Upper lobe of left lung (tissue), 6 donors: ENCODE results near the gene ELOVL4. TPM values are rescaled to one million over a fixed set of nuclear protein-coding genes. Genes with fewer than 3 reads are reported as not detected.

Experiments used
- ATAC-seq, 2 donors: fragments of 200-7000 bp; cut with Tn5 transposase; one replicate each; pipeline ENCODE4 v1.9.1; 2022; ENCODE audit warnings: mild to moderate bottlenecking in 2 of 2, moderate library complexity in 2 of 2; ENCODE audit not compliant: low FRiP score in 2 of 2
- DNase-seq, 2 donors: peaks; one replicate each; pipeline ENCODE4 v3.0.0-alpha.2; 2019 to 2020
- H3K27ac ChIP-seq, 4 donors: fragments of 200-600 bp; sonication (generic); one replicate each; pipeline ENCODE4 v1.5.1; 2016 to 2019
- H3K27me3 ChIP-seq, 4 donors: fragments of 200-600 bp; sonication (generic); one replicate each; pipeline ENCODE4 v1.5.1; 2017 to 2019
- H3K36me3 ChIP-seq, 4 donors: fragments of 200-600 bp; sonication (generic); one replicate each; pipeline ENCODE4 v1.5.1; 2016 to 2019
- H3K4me1 ChIP-seq, 4 donors: fragments of 200-600 bp; sonication (generic); one replicate each; pipeline ENCODE4 v1.5.1; 2018 to 2019
- H3K4me3 ChIP-seq, 4 donors: fragments of 200-600 bp; sonication (generic); one replicate each; pipeline ENCODE4 v1.5.1; 2017 to 2019; ENCODE audit warnings: mild to moderate bottlenecking in 2 of 4, moderate library complexity in 1 of 4
- H3K9me3 ChIP-seq, 4 donors: fragments of 200-600 bp; sonication (generic); one replicate each; pipeline ENCODE4 v1.5.1; 2018 to 2019
- EP300 ChIP-seq, 4 donors: sonication (generic); formaldehyde crosslinking; IDR thresholded peaks; one replicate each; pipeline ENCODE4 v1.5.1; 2017; ENCODE audit warnings: antibody characterized with exemption in 4 of 4, control low read depth in 2 of 4
- POLR2A ChIP-seq, 4 donors: fragments of 450-650 bp; IDR thresholded peaks; one replicate each; pipeline ENCODE4 v1.5.1; 2016 to 2017; ENCODE audit warnings: antibody characterized with exemption in 4 of 4, mild to moderate bottlenecking in 2 of 4
- POLR2AphosphoS5 ChIP-seq, 2 donors: sonication (generic); formaldehyde crosslinking; IDR thresholded peaks; one replicate each; pipeline ENCODE4 v1.5.1; 2017; ENCODE audit warnings: antibody characterized with exemption in 2 of 2
- WGBS, 2 donors: methylation state at CpG; one replicate each; pipeline ENCODE4 v1.1.5; 2017 to 2018; 5-methylcytosine and 5-hydroxymethylcytosine counted together
- total RNA-seq, 6 donors: library from RNA; depleted of rRNA in 4 of 6; stranded (reverse); fragments of >200 nt in 4 of 6; gene quantifications; one replicate each; pipeline versions ENCODE4 v1.1.0 to v1.2.1, GENCODE V29; 2016 to 2021
- TF ChIP-seq, protein P1 (sequence below), 6 experiments: fragments of 450-650 bp in 4 of 6; fragments of 200-600 bp in 2 of 6; sonication (generic) in 2 of 6; IDR thresholded peaks; one replicate each; pipeline ENCODE4 v1.5.1; 2016 to 2019; ENCODE audit warnings: antibody characterized with exemption in 6 of 6
- donor health status: DM: no; HTN: no; CAD: no; lungs with moderate emphysema.
- donor health status: DM: no; HTN: yes; CAD: no; lungs with severe emphysema.

ELOVL4 gene
- total RNA-seq, 6 donors from 2014 or later, result 0.17 to 0.49 (median 0.37) TPM; not detected in 3

DNA sequence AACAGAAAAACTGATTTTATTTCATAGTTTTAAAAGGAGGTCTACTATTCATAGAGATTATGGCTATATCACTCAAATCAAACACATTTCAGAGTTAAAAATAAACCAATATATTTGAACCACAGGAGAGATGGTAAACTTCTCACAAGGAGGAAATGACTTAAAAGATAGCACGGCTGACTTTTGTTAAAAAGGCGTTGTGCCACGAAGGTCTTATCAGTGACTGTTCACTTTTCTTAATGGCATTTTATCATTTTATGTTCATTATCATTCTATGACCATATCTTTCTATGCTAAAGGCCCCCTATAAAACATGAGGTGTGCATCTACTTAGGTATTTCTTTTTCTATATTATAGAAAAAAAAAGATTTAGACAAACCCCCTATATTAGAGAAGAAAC lies 19.6 kb downstream of the ELOVL4 start:
- ATAC-seq (no peak), DNase-seq (no peak)
- TF ChIP-seq EP300 (IDR thresholded peaks at IDR 0.05), result no peak
- no peak for TF ChIP-seq POLR2A (IDR thresholded peaks at IDR 0.05)
- TF ChIP-seq, protein P1, sequence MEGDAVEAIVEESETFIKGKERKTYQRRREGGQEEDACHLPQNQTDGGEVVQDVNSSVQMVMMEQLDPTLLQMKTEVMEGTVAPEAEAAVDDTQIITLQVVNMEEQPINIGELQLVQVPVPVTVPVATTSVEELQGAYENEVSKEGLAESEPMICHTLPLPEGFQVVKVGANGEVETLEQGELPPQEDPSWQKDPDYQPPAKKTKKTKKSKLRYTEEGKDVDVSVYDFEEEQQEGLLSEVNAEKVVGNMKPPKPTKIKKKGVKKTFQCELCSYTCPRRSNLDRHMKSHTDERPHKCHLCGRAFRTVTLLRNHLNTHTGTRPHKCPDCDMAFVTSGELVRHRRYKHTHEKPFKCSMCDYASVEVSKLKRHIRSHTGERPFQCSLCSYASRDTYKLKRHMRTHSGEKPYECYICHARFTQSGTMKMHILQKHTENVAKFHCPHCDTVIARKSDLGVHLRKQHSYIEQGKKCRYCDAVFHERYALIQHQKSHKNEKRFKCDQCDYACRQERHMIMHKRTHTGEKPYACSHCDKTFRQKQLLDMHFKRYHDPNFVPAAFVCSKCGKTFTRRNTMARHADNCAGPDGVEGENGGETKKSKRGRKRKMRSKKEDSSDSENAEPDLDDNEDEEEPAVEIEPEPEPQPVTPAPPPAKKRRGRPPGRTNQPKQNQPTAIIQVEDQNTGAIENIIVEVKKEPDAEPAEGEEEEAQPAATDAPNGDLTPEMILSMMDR (IDR thresholded peaks at IDR 0.05), result no peak
- TF ChIP-seq POLR2AphosphoS5 (IDR thresholded peaks at IDR 0.05), result no peak
- H3K9me3 ChIP-seq, result no peaks in the 10 kb centered on the region
- H3K27ac ChIP-seq, result no peak overlapping the region
- H3K4me1 ChIP-seq, result no peaks in the 10 kb centered on the region
- H3K36me3 ChIP-seq, result no peaks in the 10 kb centered on the region
- no peak overlapping the region for H3K4me3 ChIP-seq
- WGBS, 2 donors, result 27% methylated on average over 3 of the region's 3 CpGs
- H3K27me3 ChIP-seq, result no peaks in the 10 kb centered on the region

DNA sequence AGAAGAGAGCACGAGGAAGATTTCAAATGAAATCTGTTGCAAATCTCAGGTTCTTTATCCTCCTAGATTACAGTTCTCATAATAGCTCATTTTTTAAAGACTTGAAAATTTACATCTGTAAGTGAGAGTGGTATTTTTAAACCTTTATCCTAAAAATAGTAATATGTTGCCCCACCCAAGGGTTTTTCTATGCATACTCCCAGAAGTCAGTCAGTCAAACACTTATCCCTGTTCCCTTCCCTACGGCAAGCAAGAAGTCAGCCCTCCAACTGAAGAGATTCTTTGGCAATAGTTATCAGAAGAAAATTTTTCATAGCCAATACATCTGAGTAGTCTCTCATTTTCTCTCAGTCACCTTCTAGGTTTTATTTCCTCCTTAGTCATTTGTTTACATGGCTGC lies 24.1 kb downstream of the ELOVL4 start:
- H3K9me3 ChIP-seq, result no peaks in the 10 kb centered on the region
- ATAC-seq (no peak), DNase-seq (no peak)
- TF ChIP-seq POLR2AphosphoS5 (IDR thresholded peaks at IDR 0.05) (no peak), EP300 (IDR thresholded peaks at IDR 0.05) (no peak), POLR2A (IDR thresholded peaks at IDR 0.05) (no peak)
- TF ChIP-seq, protein P1 (IDR thresholded peaks at IDR 0.05), result no peak
- no peak overlapping the region for H3K27ac ChIP-seq
- no peaks in the 10 kb centered on the region for H3K36me3 ChIP-seq
- H3K4me1 ChIP-seq, result no peaks in the 10 kb centered on the region
- no peaks in the 10 kb centered on the region for H3K27me3 ChIP-seq
- no peak overlapping the region for H3K4me3 ChIP-seq
- 89 to 90% methylated on average over 2 of the region's 2 CpGs for WGBS, 2 donors

DNA sequence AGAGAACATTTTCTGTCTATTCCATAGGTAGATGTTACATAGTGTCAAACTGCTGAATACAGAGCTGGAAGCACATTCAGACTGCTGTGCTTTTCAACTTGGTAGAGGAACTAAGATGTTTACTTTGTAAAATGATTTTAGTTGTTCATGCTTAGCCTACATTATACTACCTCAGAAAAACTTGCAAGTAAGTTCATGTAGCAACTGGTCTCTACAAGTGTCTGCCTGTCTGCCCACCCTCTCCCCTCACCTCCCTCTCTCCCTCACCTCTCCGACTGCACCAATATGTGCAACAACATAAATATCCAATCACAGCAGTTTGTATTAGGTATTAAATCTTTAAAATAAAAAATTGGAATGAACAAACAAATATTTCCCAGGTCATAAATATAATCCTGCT lies 25.3 kb downstream of the ELOVL4 start:
- H3K27me3 ChIP-seq, result no peaks in the 10 kb centered on the region
- TF ChIP-seq EP300 (IDR thresholded peaks at IDR 0.05) (no peak), POLR2A (IDR thresholded peaks at IDR 0.05) (no peak)
- DNase-seq (no peak), ATAC-seq (no peak)
- H3K36me3 ChIP-seq, result no peaks in the 10 kb centered on the region
- H3K9me3 ChIP-seq, result no peaks in the 10 kb centered on the region
- H3K4me1 ChIP-seq, result no peaks in the 10 kb centered on the region
- no peak overlapping the region for H3K4me3 ChIP-seq
- 64 to 95% methylated on average over 1 of the region's 1 CpG for WGBS, 2 donors
- no peak overlapping the region for H3K27ac ChIP-seq

DNA sequence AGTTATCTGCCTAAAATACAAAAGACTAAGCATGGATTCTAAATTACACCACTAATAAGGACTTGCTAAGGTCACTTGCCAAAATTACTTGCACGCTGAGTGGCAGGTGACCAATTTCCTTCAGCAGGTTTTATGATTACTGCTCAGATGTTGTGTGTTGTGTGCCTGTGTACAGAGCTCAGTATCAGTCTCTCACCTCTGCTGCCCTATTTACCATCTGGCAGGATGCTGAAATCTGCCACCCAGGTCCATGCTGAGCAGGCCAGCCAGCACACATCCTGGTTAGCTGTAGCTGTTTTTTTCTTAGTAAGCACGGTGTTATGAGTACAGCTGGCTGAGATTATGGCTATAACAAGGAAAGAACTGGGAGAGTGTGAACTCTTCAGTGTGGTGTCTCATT lies 34.0 kb downstream of the ELOVL4 start:
- H3K4me3 ChIP-seq, result no peak overlapping the region
- TF ChIP-seq POLR2AphosphoS5 (IDR thresholded peaks at IDR 0.05) (no peak), POLR2A (IDR thresholded peaks at IDR 0.05) (no peak), EP300 (IDR thresholded peaks at IDR 0.05) (no peak)
- TF ChIP-seq, protein P1 (IDR thresholded peaks at IDR 0.05), result no peak
- ATAC-seq (no peak), DNase-seq (no peak)
- WGBS, 2 donors, result 57 to 72% methylated on average over 2 of the region's 2 CpGs
- H3K36me3 ChIP-seq, result no peaks in the 10 kb centered on the region
- H3K27ac ChIP-seq, result no peak overlapping the region
- no peaks in the 10 kb centered on the region for H3K27me3 ChIP-seq
- H3K9me3 ChIP-seq, result no peaks in the 10 kb centered on the region
- no peaks in the 10 kb centered on the region for H3K4me1 ChIP-seq

DNA sequence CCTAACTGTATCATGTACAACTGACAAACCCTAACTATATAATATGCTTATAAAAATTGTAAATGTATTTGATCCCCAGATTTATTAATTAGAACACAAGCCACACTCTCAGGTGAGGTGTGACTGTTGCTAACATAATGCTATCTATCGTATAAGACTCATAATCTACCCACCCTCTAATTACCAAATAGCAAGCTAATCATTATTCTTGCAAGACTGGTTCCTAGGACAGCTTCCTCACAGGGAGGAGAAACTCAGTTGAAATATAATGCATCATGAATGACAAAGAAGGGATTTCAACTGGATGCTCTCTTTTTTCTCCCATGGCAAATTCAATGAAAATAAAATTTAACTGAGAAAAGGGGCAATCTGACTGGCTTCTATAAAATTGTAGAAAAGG lies 35.4 kb downstream of the ELOVL4 start:
- 75 to 79% methylated on average over 1 of the region's 1 CpG for WGBS, 2 donors
- no peaks in the 10 kb centered on the region for H3K36me3 ChIP-seq
- DNase-seq (no peak), ATAC-seq (no peak)
- no peaks in the 10 kb centered on the region for H3K4me1 ChIP-seq
- TF ChIP-seq POLR2A (IDR thresholded peaks at IDR 0.05) (no peak), EP300 (IDR thresholded peaks at IDR 0.05) (no peak), POLR2AphosphoS5 (IDR thresholded peaks at IDR 0.05) (no peak)
- TF ChIP-seq, protein P1 (IDR thresholded peaks at IDR 0.05), result no peak
- H3K27me3 ChIP-seq, result no peaks in the 10 kb centered on the region
- no peak overlapping the region for H3K27ac ChIP-seq
- H3K4me3 ChIP-seq, result no peak overlapping the region
- H3K9me3 ChIP-seq, result no peaks in the 10 kb centered on the region
